Activated B cell treated with CpG ODN at 0.5 μM for 24 hours (primary cell): ENCODE data around the gene CLEC18B. TPM values are rescaled to one million over a fixed set of nuclear protein-coding genes. Genes with fewer than 3 reads are reported as not detected.
"Not testable (repeated sequence)": the region's sequence is repeated elsewhere in the genome, so short reads cannot be mapped to it uniquely, and the experiment has no call there.

Experiments
- ATAC-seq: fragments of 200-7000 bp; cut with Tn5 transposase; one replicate; pipeline ENCODE4 v1.10.0; 2021; ENCODE audit warnings: low read depth, mild to moderate bottlenecking, moderate library complexity
- CTCF ChIA-PET: fragments of 350-600 bp; sonication (Branson Sonifier 250); formaldehyde crosslinking; loops from one replicate; lab custom pipeline; 2021; ENCODE audit warnings: antibody characterized with exemption; lab: Charles Lee
- POLR2A ChIA-PET: fragments of 350-600 bp; sonication (Branson Sonifier 250); formaldehyde crosslinking; loops from one replicate; lab custom pipeline; 2021; ENCODE audit warnings: antibody characterized with exemption; lab: Charles Lee
- DNase-seq: peaks from one replicate; pipeline ENCODE4 v3.0.0; 2022
- H3K27ac Mint-ChIP-seq: one replicate; pipeline ENCODE4 v1.8.0; 2020; ENCODE audit warnings: mixed read lengths
- H3K27me3 Mint-ChIP-seq: one replicate; pipeline ENCODE4 v1.8.0; 2021; ENCODE audit warnings: mixed read lengths
- H3K36me3 Mint-ChIP-seq: one replicate; pipeline ENCODE4 v1.8.0; 2021; ENCODE audit warnings: low read depth, mixed read lengths
- H3K4me1 Mint-ChIP-seq: one replicate; pipeline ENCODE4 v1.8.0; 2021; ENCODE audit warnings: mixed read lengths
- H3K4me3 Mint-ChIP-seq: one replicate; pipeline ENCODE4 v1.8.0; 2020; ENCODE audit warnings: mild to moderate bottlenecking, mixed read lengths
- H3K9me3 Mint-ChIP-seq: one replicate; pipeline ENCODE4 v1.8.0; 2020; ENCODE audit warnings: mixed read lengths
- intact Hi-C: fragments of 100-400 bp; cut with micrococcal nuclease; formaldehyde crosslinking; loops from one replicate; pipeline ENCODE4 v1.15.1; 2024
- total RNA-seq: library from RNA; stranded (reverse); gene quantifications from 2 replicates; pipeline ENCODE4 v1.2.3, GENCODE V29; 2022

Gene CLEC18B
- total RNA-seq, 1 donor from 2014 or later, result 1.3 TPM

DNA sequence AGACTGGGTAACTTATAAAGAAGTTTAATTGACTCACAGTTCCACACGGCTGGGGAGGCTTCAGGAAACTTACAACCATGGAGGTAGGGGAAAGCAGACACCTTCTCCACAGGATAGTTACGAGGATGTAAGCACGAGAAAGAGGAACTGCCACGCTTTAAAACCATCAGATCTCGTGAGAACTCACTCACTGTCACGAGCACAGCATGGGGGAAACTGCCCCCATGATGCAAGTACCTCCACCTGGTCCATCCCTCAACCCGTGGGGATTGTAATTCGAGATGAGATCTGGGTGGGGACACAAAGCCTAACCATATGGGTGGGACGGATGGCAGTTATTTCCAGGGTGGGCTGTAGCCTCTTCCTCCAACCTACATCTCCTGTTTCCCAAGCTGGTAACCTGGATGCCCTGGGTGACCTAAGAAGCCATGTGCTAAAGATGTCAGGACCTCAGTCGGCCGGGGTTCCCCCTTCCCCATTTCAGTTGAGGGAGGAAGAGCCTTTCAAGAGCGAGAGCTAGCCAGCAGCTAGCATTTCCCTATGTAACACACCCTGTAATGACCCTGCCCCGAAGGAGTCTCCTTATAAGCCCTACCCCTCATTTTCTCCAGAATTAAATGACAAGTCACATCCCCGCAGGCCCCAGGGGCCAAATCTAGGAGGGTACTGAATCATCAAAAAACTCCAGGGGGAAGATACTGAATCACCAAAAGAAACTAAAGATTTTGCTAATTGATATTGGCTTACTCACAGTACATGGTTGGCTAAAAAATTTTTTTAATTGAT, 16.9 kb downstream of the CLEC18B start:
- H3K36me3 Mint-ChIP-seq, H3K4me1 Mint-ChIP-seq, CTCF ChIA-PET, intact Hi-C loops, H3K9me3 Mint-ChIP-seq, DNase-seq, H3K27me3 Mint-ChIP-seq, POLR2A ChIA-PET, H3K27ac Mint-ChIP-seq, H3K4me3 Mint-ChIP-seq, ATAC-seq: not testable (repeated sequence)

DNA sequence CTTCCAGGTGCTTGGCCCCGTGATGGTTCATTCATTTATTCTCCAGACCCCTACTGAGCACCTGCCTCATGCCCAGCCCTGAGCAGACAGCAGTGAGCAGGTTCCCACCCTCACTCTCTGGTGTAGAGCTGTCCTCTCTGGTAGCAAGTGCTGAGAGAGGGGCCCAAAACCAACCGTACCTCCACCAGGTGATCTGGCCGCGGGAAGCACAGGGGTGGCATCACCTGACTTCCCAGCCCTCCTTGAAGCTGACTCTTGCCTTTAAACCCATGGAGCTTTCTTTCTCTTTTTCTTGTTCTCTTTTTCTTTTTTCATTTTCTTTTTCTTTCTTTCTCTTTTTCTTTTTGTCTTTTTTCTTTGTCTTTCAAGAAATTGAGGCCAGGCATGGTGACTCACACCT, 21.0 kb downstream of the CLEC18B start:
- H3K9me3 Mint-ChIP-seq, intact Hi-C loops, CTCF ChIA-PET, ATAC-seq, H3K4me3 Mint-ChIP-seq, H3K36me3 Mint-ChIP-seq, H3K27ac Mint-ChIP-seq, H3K4me1 Mint-ChIP-seq, POLR2A ChIA-PET, DNase-seq, H3K27me3 Mint-ChIP-seq: not testable (repeated sequence)

GRCh38 chr16:74398212-74398895, 22.9 kb downstream of the CLEC18B start:
- CTCF ChIA-PET, H3K27ac Mint-ChIP-seq, H3K36me3 Mint-ChIP-seq, H3K4me1 Mint-ChIP-seq, ATAC-seq, H3K4me3 Mint-ChIP-seq, POLR2A ChIA-PET, H3K27me3 Mint-ChIP-seq, DNase-seq, intact Hi-C loops, H3K9me3 Mint-ChIP-seq: not testable (repeated sequence)

DNA sequence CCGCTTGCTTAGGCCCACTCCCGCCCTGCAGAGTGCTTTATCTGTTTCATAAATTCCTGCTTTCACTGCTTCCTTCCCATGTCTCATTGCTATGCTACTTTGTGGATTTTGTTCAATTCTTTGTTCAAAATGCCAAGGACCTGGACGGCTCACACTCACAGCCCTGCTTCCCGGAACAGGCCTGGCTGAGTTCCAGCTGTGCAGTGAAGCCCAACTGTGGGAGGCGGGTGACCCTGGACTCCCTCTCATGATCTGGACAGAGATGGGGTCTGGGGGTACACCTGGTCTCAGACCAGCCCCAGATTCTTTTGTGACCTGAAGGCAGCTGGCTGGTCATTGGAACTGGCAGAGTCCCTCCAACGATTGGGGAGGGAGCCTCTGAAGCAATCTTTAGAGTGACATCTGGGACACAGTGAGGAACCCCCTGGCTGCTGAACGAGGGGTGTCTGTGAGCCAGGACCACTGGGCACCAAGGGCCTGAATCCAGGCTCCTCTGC, 24.7 kb downstream of the CLEC18B start:
- POLR2A ChIA-PET, CTCF ChIA-PET: not testable (repeated sequence)

GRCh38 chr16:74394604-74395003, 26.7 kb downstream of the CLEC18B start:
- H3K27ac Mint-ChIP-seq, POLR2A ChIA-PET, ATAC-seq, intact Hi-C loops, H3K9me3 Mint-ChIP-seq, CTCF ChIA-PET, H3K4me1 Mint-ChIP-seq, H3K27me3 Mint-ChIP-seq, DNase-seq, H3K36me3 Mint-ChIP-seq, H3K4me3 Mint-ChIP-seq: not testable (repeated sequence)

More for the DNA sequence above, 24.7 kb downstream of the CLEC18B start:
- ATAC-seq, H3K4me3 Mint-ChIP-seq, H3K27ac Mint-ChIP-seq, H3K9me3 Mint-ChIP-seq, H3K36me3 Mint-ChIP-seq, H3K27me3 Mint-ChIP-seq, intact Hi-C loops, H3K4me1 Mint-ChIP-seq, DNase-seq: not testable (repeated sequence)

- POLR2A ChIA-PET, DNase-seq, ATAC-seq, H3K9me3 Mint-ChIP-seq, H3K36me3 Mint-ChIP-seq, H3K4me1 Mint-ChIP-seq, intact Hi-C loops, H3K27ac Mint-ChIP-seq, CTCF ChIA-PET, H3K4me3 Mint-ChIP-seq, H3K27me3 Mint-ChIP-seq: not testable (repeated sequence)
Observed at GRCh38 chr16:74394131-74394530, 27.1 kb downstream of the CLEC18B start.

DNA sequence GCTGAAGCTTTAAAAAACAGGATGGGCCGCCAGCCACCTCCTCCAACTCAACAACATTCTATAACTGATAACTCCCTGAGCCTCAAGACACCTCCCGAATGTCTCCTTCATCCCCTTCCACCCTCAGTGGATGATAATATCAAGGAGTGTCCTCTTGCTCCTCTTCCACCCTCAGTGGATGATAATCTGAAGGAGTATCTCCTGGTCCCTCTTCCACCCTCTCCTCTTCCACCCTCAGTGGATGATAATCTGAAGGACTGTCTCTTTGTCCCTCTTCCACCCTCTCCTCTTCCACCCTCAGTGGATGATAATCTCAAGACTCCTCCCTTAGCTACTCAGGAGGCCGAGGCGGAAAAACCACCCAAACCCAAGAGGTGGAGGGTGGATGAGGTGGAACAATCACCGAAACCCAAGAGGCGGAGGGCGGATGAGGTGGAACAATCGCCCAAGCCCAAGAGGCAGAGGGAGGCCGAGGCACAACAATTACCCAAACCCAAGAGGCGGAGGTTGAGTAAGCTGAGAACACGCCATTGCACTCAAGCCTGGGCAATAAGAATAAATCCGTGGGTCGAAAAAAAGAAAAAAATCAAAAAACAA, 29.7 kb downstream of the CLEC18B start:
- DNase-seq, POLR2A ChIA-PET, H3K4me3 Mint-ChIP-seq, H3K27me3 Mint-ChIP-seq, H3K9me3 Mint-ChIP-seq, H3K36me3 Mint-ChIP-seq, ATAC-seq, H3K27ac Mint-ChIP-seq, intact Hi-C loops, H3K4me1 Mint-ChIP-seq, CTCF ChIA-PET: not testable (repeated sequence)

DNA sequence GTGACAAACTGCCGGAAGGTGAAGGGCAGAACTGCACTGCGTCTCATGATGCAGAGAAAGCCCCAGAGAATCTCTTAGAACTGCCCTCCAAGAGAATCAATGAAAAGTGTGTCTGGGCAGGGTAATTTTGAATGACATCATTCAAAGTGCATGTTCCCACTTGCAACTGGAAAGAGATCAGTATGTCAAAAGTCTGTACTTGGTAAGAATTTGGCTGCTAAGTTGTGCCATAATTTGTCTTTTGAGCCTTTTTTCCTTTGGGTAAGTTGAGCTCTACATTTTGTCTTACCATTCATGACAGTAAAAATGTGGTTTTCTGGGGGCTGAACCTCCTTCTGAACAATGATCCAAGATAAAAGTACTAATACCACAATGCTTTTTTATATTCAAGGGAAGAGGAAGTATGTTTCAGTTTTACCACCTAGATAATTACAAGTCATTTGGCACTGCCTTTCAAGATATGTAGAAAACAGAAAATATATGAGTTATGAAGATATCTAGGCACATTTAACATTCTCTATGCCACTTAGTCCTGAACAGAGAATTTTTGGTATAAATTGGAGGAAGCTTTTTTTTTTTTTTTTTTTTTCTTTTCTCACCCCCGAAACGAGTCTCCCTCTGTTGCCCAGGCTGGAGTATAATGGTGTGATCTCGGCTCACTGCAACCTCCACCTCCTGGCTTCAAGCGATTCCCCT, 38.8 kb downstream of the CLEC18B start:
- H3K4me3 Mint-ChIP-seq, intact Hi-C loops, H3K27ac Mint-ChIP-seq: not testable (repeated sequence)

GRCh38 chr16:74373847-74374184, 47.5 kb downstream of the CLEC18B start:
- H3K27ac Mint-ChIP-seq, H3K9me3 Mint-ChIP-seq, POLR2A ChIA-PET, intact Hi-C loops, DNase-seq, H3K27me3 Mint-ChIP-seq, H3K4me3 Mint-ChIP-seq, CTCF ChIA-PET, ATAC-seq, H3K36me3 Mint-ChIP-seq, H3K4me1 Mint-ChIP-seq: not testable (repeated sequence)

More for the DNA sequence above, 38.8 kb downstream of the CLEC18B start:
- ATAC-seq, H3K9me3 Mint-ChIP-seq, H3K36me3 Mint-ChIP-seq, H3K27me3 Mint-ChIP-seq, H3K4me1 Mint-ChIP-seq, DNase-seq, CTCF ChIA-PET, POLR2A ChIA-PET: not testable (repeated sequence)
